CD1c-positive myeloid dendritic cell (primary cell): ENCODE results near the gene MARVELD2.

Experiments
- DNase-seq: peaks from one replicate; pipeline ENCODE4 v3.0.0-alpha.2; 2016; ENCODE audit errors: extremely low spot score

MARVELD2 gene

DNA sequence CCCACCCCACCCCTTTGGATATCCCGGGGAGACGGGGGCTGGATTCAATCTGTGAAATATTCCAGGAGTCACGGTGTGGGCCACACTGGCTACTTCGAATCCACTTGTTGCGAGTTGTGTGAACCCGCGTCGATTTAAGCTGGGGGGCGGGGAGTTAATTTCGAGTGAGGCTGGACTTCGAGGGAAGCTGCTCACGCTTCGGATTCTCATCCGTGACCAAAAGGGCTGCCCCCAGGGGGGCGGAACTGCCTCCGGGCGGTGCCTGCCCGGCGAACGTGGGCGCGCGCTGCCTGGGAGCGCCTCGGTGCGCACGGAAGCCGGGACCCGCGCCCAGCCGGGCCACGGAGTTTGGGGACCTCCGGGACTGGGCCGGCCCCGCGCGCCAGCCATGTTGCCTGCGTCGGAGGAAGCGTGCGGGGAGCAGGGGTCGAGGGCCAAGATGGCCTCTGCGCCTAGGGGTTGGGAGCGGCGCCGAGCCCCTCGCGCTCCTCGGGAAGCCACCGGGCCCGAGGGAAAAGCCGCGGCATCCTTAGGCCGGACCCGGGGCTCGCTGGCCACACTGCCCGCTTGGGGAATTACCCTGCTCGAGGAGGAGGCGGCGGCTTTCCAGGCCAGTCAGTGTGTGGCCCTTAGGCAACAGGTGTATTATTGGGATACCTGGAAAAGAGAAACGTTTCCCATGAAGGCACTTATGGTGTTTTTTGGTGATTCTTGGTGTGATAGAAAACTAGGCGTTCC, 78.6 kb downstream of the MARVELD2 start:
- peak; percentile 73 for DNase-seq
